Fibroblast of pulmonary artery (primary cell): ENCODE results near the gene TEPSIN.

Experiments
- DNase-seq: peaks from one replicate; pipeline ENCODE4 v3.0.0-alpha.2; 2010; ENCODE audit warnings: low read depth
- H3K4me3 ChIP-seq: replicated peaks from 2 replicates; pipeline ENCODE4 v1.5.1; 2011; ENCODE audit warnings: low read depth, mild to moderate bottlenecking, control low read depth, low read length, moderate library complexity
- TF ChIP-seq, protein P1 (sequence below): IDR thresholded peaks from 2 replicates; pipeline ENCODE4 v1.5.1; 2011; ENCODE audit warnings: mild to moderate bottlenecking, control low read depth, low read length, inconsistent platforms; ENCODE audit errors: missing control alignments

Gene TEPSIN

DNA sequence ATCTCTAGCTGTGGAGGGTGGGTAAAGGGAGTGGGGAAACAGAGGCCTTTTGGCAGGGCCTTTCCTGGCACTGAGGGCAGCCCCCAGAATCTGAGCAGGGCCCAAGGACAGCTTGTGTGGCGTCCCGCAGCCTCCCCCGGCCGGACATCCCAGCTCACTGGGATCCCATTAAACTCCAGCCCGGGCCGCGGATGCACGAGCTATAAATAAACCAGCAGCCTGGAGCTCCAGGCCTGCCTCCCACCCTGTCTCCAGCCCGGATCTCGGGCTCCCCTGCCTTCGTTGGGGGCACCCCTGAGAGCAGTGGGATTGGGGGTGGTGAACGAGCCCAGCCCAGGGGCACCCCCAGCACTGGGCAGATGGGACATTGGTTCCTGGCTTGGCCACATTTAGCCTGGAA, 59.0 kb downstream of the TEPSIN start:
- DNase-seq: no peak
- TF ChIP-seq, protein P1, sequence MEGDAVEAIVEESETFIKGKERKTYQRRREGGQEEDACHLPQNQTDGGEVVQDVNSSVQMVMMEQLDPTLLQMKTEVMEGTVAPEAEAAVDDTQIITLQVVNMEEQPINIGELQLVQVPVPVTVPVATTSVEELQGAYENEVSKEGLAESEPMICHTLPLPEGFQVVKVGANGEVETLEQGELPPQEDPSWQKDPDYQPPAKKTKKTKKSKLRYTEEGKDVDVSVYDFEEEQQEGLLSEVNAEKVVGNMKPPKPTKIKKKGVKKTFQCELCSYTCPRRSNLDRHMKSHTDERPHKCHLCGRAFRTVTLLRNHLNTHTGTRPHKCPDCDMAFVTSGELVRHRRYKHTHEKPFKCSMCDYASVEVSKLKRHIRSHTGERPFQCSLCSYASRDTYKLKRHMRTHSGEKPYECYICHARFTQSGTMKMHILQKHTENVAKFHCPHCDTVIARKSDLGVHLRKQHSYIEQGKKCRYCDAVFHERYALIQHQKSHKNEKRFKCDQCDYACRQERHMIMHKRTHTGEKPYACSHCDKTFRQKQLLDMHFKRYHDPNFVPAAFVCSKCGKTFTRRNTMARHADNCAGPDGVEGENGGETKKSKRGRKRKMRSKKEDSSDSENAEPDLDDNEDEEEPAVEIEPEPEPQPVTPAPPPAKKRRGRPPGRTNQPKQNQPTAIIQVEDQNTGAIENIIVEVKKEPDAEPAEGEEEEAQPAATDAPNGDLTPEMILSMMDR: no peak
- H3K4me3 ChIP-seq: no peak overlapping the region

DNA sequence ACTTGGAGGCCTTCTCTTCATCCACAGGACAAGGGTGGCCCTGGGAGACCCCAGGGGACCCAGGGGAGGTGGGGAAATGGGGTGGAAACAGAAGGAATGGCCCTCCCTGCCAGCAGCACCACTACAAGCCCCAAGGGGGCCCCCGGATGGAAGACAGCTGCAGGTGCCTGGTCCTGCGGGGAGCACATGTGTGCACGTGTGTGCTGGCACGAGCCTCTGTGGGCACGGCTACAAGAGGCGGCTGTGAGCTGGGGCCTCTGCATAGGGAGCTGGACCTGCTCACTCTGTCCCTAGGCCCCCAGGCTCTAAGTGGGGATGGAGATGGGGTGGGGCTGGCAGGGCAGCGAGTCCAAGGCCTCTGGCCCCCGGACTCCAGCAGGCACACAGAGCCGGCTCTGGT, 59.6 kb downstream of the TEPSIN start:
- TF ChIP-seq, protein P1: no peak
- H3K4me3 ChIP-seq: no peak overlapping the region
- DNase-seq: no peak
